Measurements from ENCODE around the gene SNX8.

SNX8 gene

DNA sequence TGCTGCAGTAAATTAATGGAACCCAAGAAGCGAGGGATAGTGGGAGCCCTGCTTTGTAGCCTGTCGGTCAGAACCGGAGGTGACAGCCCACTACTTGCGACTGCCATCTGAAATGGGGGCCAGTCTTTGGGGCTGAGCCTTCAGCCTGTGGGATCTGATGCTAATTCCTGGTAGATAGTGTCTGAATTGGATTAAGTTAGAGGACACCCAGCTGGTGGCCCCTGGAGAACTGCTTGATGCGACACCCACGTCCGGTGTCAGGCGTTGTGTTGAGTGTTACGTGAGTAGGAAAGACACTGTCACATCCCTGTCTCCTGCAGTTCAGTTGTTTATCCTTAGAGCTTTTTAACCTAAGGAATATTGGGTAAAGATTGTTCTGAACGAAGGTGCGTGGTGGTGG is 45.4 kb upstream of the SNX8 start:
- peaks cover 49% of the 10 kb centered on the region for H4K20me1 ChIP-seq (ENCODE audit: control insufficient read depth, insufficient read depth, low read depth, low read length)
- H3K27me3 ChIP-seq (ENCODE audit: control insufficient read depth, low read length): no peaks in the 10 kb centered on the region
- peaks cover 93% of the 10 kb centered on the region for H3K79me2 ChIP-seq (ENCODE audit: control insufficient read depth, low read length)
- TF ChIP-seq EZH2phosphoT487 (IDR thresholded peaks at IDR 0.05; ENCODE audit: borderline replicate concordance, low read length) (no peak), CTCF (IDR thresholded peaks at IDR 0.05; ENCODE audit: low read depth, low read length, poor library complexity, severe bottlenecking) (no peak)
- no peak overlapping the region for H3K4me2 ChIP-seq (ENCODE audit: low read length)
- H3K36me3 ChIP-seq (ENCODE audit: control insufficient read depth, low read length): peaks cover 91% of the 10 kb centered on the region
- H3K9me2 ChIP-seq (replicated peaks; ENCODE audit: control insufficient read depth, low read length): no peaks in the 10 kb centered on the region
- H3F3A ChIP-seq (ENCODE audit: control insufficient read depth, insufficient read depth): peaks cover 13% of the 10 kb centered on the region
- H3K9me3 ChIP-seq (ENCODE audit: control insufficient read depth, insufficient read depth, low read length): no peaks in the 10 kb centered on the region
- peaks cover 21% of the 10 kb centered on the region for H3K4me1 ChIP-seq (ENCODE audit: control insufficient read depth, low read length)
- no peak overlapping the region for H3K4me3 ChIP-seq (ENCODE audit: low read length)
- H3K27ac ChIP-seq (ENCODE audit: low read depth, low read length): no peak overlapping the region

- H3K4me3 ChIP-seq (ENCODE audit: low read length): no peak overlapping the region
- TF ChIP-seq CTCF (IDR thresholded peaks at IDR 0.05; ENCODE audit: low read depth, low read length, poor library complexity, severe bottlenecking) (no peak), EZH2phosphoT487 (IDR thresholded peaks at IDR 0.05; ENCODE audit: borderline replicate concordance, low read length) (no peak)
- peaks cover 45% of the 10 kb centered on the region for H4K20me1 ChIP-seq (ENCODE audit: control insufficient read depth, insufficient read depth, low read depth, low read length)
- no peaks in the 10 kb centered on the region for H3K27me3 ChIP-seq (ENCODE audit: control insufficient read depth, low read length)
- no peaks in the 10 kb centered on the region for H3K9me2 ChIP-seq (replicated peaks; ENCODE audit: control insufficient read depth, low read length)
- H3K27ac ChIP-seq (ENCODE audit: low read depth, low read length): no peak overlapping the region
- peaks cover 10% of the 10 kb centered on the region for H3F3A ChIP-seq (ENCODE audit: control insufficient read depth, insufficient read depth)
- peaks cover 90% of the 10 kb centered on the region for H3K79me2 ChIP-seq (ENCODE audit: control insufficient read depth, low read length)
- H3K4me2 ChIP-seq (ENCODE audit: low read length): no peak overlapping the region
- peaks cover 21% of the 10 kb centered on the region for H3K4me1 ChIP-seq (ENCODE audit: control insufficient read depth, low read length)
- peaks cover 86% of the 10 kb centered on the region for H3K36me3 ChIP-seq (ENCODE audit: control insufficient read depth, low read length)
- H3K9me3 ChIP-seq (ENCODE audit: control insufficient read depth, insufficient read depth, low read length): no peaks in the 10 kb centered on the region
These were observed 44.8 kb upstream of the SNX8 start for GRCh38 chr7:2358968-2359527.

- Histone ChIP-seq H3F3A (ENCODE audit: control insufficient read depth, insufficient read depth) (peaks cover 4% of the 10 kb centered on the region; the same call in 1 of the 2 replicates), H4K20me1 (ENCODE audit: control insufficient read depth, insufficient read depth, low read depth, low read length) (peaks cover 45% of the 10 kb centered on the region), H3K36me3 (ENCODE audit: control insufficient read depth, low read length) (peaks cover 71% of the 10 kb centered on the region), H3K9me3 (ENCODE audit: control insufficient read depth, insufficient read depth, low read length) (no peaks in the 10 kb centered on the region), H3K4me3 (ENCODE audit: low read length) (peak overlapping the region; percentile 75; the same call in 1 of the 2 replicates), H3K4me2 (ENCODE audit: low read length) (peak overlapping the region; percentile 61), H3K9me2 (replicated peaks; ENCODE audit: control insufficient read depth, low read length) (no peaks in the 10 kb centered on the region), H3K4me1 (ENCODE audit: control insufficient read depth, low read length) (peaks cover 34% of the 10 kb centered on the region), H3K27ac (ENCODE audit: low read depth, low read length) (no peak overlapping the region), H3K27me3 (ENCODE audit: control insufficient read depth, low read length) (no peaks in the 10 kb centered on the region), H3K79me2 (ENCODE audit: control insufficient read depth, low read length) (peaks cover 91% of the 10 kb centered on the region)
- no peak for TF ChIP-seq CTCF (IDR thresholded peaks at IDR 0.05; ENCODE audit: low read depth, low read length, poor library complexity, severe bottlenecking)
- no peak for TF ChIP-seq EZH2phosphoT487 (IDR thresholded peaks at IDR 0.05; ENCODE audit: borderline replicate concordance, low read length)
These were observed 43.3 kb upstream of the SNX8 start for GRCh38 chr7:2357571-2357970.
